Activated B cell treated with CpG ODN at 0.5 μM for 24 hours (primary cell): Measurements from ENCODE around the gene SLC30A3. TPM values are rescaled to one million over a fixed set of nuclear protein-coding genes. Genes with fewer than 3 reads are reported as not detected.
"Not testable (repeated sequence)": the region's sequence is repeated elsewhere in the genome, so short reads cannot be mapped to it uniquely, and the experiment has no call there.

ENCODE experiments used
- ATAC-seq: fragments of 200-7000 bp; cut with Tn5 transposase; one replicate; pipeline ENCODE4 v1.10.0; 2021; ENCODE audit warnings: low read depth, mild to moderate bottlenecking, moderate library complexity
- CTCF ChIA-PET: fragments of 350-600 bp; sonication (Branson Sonifier 250); formaldehyde crosslinking; loops from one replicate; lab custom pipeline; 2021; ENCODE audit warnings: antibody characterized with exemption; lab: Charles Lee
- POLR2A ChIA-PET: fragments of 350-600 bp; sonication (Branson Sonifier 250); formaldehyde crosslinking; loops from one replicate; lab custom pipeline; 2021; ENCODE audit warnings: antibody characterized with exemption; lab: Charles Lee
- DNase-seq: peaks from one replicate; pipeline ENCODE4 v3.0.0; 2022
- H3K27ac Mint-ChIP-seq: one replicate; pipeline ENCODE4 v1.8.0; 2020; ENCODE audit warnings: mixed read lengths
- H3K27me3 Mint-ChIP-seq: one replicate; pipeline ENCODE4 v1.8.0; 2021; ENCODE audit warnings: mixed read lengths
- H3K36me3 Mint-ChIP-seq: one replicate; pipeline ENCODE4 v1.8.0; 2021; ENCODE audit warnings: low read depth, mixed read lengths
- H3K4me1 Mint-ChIP-seq: one replicate; pipeline ENCODE4 v1.8.0; 2021; ENCODE audit warnings: mixed read lengths
- H3K4me3 Mint-ChIP-seq: one replicate; pipeline ENCODE4 v1.8.0; 2020; ENCODE audit warnings: mild to moderate bottlenecking, mixed read lengths
- H3K9me3 Mint-ChIP-seq: one replicate; pipeline ENCODE4 v1.8.0; 2020; ENCODE audit warnings: mixed read lengths
- CTCF ChIP-seq: fragments of 200-600 bp; IDR thresholded peaks from one replicate; pipeline ENCODE4 v1.8.0; 2022; ENCODE audit warnings: antibody characterized with exemption, mild to moderate bottlenecking
- intact Hi-C: fragments of 100-400 bp; cut with micrococcal nuclease; formaldehyde crosslinking; loops from one replicate; pipeline ENCODE4 v1.15.1; 2024
- total RNA-seq: library from RNA; stranded (reverse); gene quantifications from 2 replicates; pipeline ENCODE4 v1.2.3, GENCODE V29; 2022

Gene SLC30A3
- total RNA-seq, 1 donor from 2014 or later, result 0.27 TPM

DNA sequence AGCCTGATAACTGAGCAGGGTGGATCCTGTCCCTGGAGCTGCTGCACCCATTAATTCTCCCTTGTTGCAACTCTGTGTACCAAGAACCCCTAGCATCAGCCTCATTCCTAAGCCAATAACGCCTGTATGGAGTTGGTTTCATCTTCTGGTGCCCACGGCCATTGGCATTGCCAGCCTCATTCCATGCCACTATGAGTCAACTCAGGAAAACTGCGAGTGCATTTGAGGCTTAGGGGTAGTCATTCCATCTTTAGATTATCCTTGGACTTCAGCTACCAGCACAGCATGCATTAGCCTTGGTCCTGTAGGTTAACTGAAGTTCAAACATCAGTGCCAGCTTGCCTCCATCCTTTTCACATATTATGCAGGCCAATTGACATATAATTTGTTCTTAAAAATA is 18.0 kb upstream of the SLC30A3 start:
- Mint-ChIP-seq H3K27me3 (peaks cover 18% of the 10 kb centered on the region), H3K4me3 (no peak overlapping the region), H3K27ac (no peak overlapping the region), H3K4me1 (peaks cover 5% of the 10 kb centered on the region), H3K9me3 (no peaks in the 10 kb centered on the region), H3K36me3 (no peaks in the 10 kb centered on the region)
- ATAC-seq, result no peak
- CTCF ChIA-PET, result interaction anchor here (0.6 to 6.6 kb wide), 13 partner anchors 9 to 321 kb away, joined by 3 to 100 read pairs (median 11); partner anchors contain the start of gene PREB
- POLR2A ChIA-PET, result interaction anchor here (0.5 to 1.1 kb wide), 2 partner anchors 12 to 18 kb away, joined by 4 read pairs; partner anchors contain the start of gene SLC30A3
- DNase-seq, result no peak
- TF ChIP-seq CTCF, result no peak
- intact Hi-C loops, result loop anchor here (1.0 to 5.0 kb wide), 7 partner anchors 31 to 435 kb away; partner anchors contain the start of genes KHK and MPV17

- Mint-ChIP-seq H3K27ac (no peak overlapping the region), H3K4me3 (no peak overlapping the region), H3K36me3 (no peaks in the 10 kb centered on the region), H3K4me1 (peaks cover 5% of the 10 kb centered on the region), H3K27me3 (peaks cover 19% of the 10 kb centered on the region), H3K9me3 (no peaks in the 10 kb centered on the region)
- ChIA-PET POLR2A (no interaction called here), CTCF (interaction anchor here (0.9 to 3.3 kb wide), 3 partner anchors 25 to 252 kb away, joined by 3 to 12 read pairs (median 11); no protein-coding TSS in a partner anchor)
- ATAC-seq (no peak), DNase-seq (no peak)
- intact Hi-C loops, result no loop called here
- TF ChIP-seq CTCF, result no peak
These were observed 15.2 kb upstream of the SLC30A3 start for GRCh38 chr2:27278010-27278409.

- no peak for ATAC-seq
- intact Hi-C loops, result no loop called here
- peaks cover 5% of the 10 kb centered on the region for H3K4me1 Mint-ChIP-seq
- DNase-seq, result no peak
- CTCF ChIA-PET, result no interaction called here
- H3K4me3 Mint-ChIP-seq, result no peak within 1 kb of the TSS
- H3K9me3 Mint-ChIP-seq, result no peaks in the 10 kb centered on the region
- H3K36me3 Mint-ChIP-seq, result no peaks in the 10 kb centered on the region
- no peak within 1 kb of the TSS for H3K27ac Mint-ChIP-seq
- POLR2A ChIA-PET, result no interaction called here
- TF ChIP-seq CTCF, result no peak
- H3K27me3 Mint-ChIP-seq, result peaks cover 10% of the 10 kb centered on the region
These were observed 12.6 kb upstream of the SLC30A3 start, which contains the start of gene DNAJC5G for GRCh38 chr2:27275211-27276150. TSS of gene DNAJC5G (plus strand) at chr2:27275433. CDS start at chr2:27276729, 1,296 bp downstream.

- not testable (repeated sequence) for H3K4me3 Mint-ChIP-seq, H3K9me3 Mint-ChIP-seq
These were observed 10.0 kb upstream of the SLC30A3 start for GRCh38 chr2:27272537-27273522.

More at GRCh38 chr2:27272537-27273522, 10.0 kb upstream of the SLC30A3 start:
- H3K36me3 Mint-ChIP-seq, DNase-seq, ATAC-seq, intact Hi-C loops, H3K4me1 Mint-ChIP-seq, H3K27ac Mint-ChIP-seq, POLR2A ChIA-PET: not testable (repeated sequence)
- CTCF ChIA-PET, result interaction anchor here (0.7 kb wide), 1 partner anchor 31 kb away, joined by 3 read pairs; no protein-coding TSS in a partner anchor
- H3K27me3 Mint-ChIP-seq, result peaks cover 16% of the 10 kb centered on the region
